Smooth muscle cell (in vitro differentiated cells): Measurements from ENCODE around the gene APOBEC2. TPM values are rescaled to one million over a fixed set of nuclear protein-coding genes. Genes with fewer than 3 reads are reported as not detected.

Source experiments
- DNase-seq: peaks from one replicate; lab custom pipeline; 2025; ENCODE audit not compliant: unreplicated experiment; lab: John Stamatoyannopoulos, UW
- H2AFZ ChIP-seq: fragments of 200-600 bp; sonication (generic); 2 replicates; pipeline ENCODE4 v1.6.0; 2016; ENCODE audit warnings: antibody characterized with exemption, low read depth, mild to moderate bottlenecking
- H3F3A ChIP-seq: fragments of 200-600 bp; sonication (generic); 2 replicates; pipeline ENCODE4 v1.6.0; 2017; ENCODE audit warnings: antibody characterized with exemption, low read depth
- H3K27ac ChIP-seq: fragments of 200-600 bp; sonication (generic); 2 replicates; pipeline ENCODE4 v1.5.1; 2016; ENCODE audit warnings: low read depth, mild to moderate bottlenecking
- H3K27me3 ChIP-seq: fragments of 200-600 bp; sonication (generic); 2 replicates; pipeline ENCODE4 v1.6.1; 2016; ENCODE audit warnings: low read depth, mild to moderate bottlenecking
- H3K36me3 ChIP-seq: fragments of 200-600 bp; sonication (generic); 2 replicates; pipeline ENCODE4 v1.5.1; 2016; ENCODE audit warnings: low read depth
- H3K4me1 ChIP-seq: fragments of 200-600 bp; sonication (generic); 2 replicates; pipeline ENCODE4 v1.5.1; 2016; ENCODE audit warnings: low read depth
- H3K4me2 ChIP-seq: fragments of 200-600 bp; sonication (generic); 2 replicates; pipeline ENCODE4 v1.6.0; 2016; ENCODE audit warnings: mild to moderate bottlenecking
- H3K4me3 ChIP-seq: fragments of 200-600 bp; sonication (generic); 2 replicates; pipeline ENCODE4 v1.5.1; 2016; ENCODE audit warnings: mild to moderate bottlenecking
- H3K79me2 ChIP-seq: fragments of 200-600 bp; sonication (generic); 2 replicates; pipeline ENCODE4 v1.6.0; 2016; ENCODE audit warnings: low read depth, mild to moderate bottlenecking
- H3K9ac ChIP-seq: fragments of 200-600 bp; sonication (generic); 2 replicates; pipeline ENCODE4 v1.6.0; 2016; ENCODE audit warnings: low read depth
- H3K9me3 ChIP-seq: fragments of 200-600 bp; sonication (generic); replicated peaks from 2 replicates; pipeline ENCODE4 v1.5.1; 2016; ENCODE audit warnings: low read depth
- H4K20me1 ChIP-seq: fragments of 200-600 bp; sonication (generic); 2 replicates; pipeline ENCODE4 v1.6.0; 2016; ENCODE audit warnings: low read depth
- WGBS: methylation state at CpG from one replicate; pipeline ENCODE4 v1.1.7; 2016; ENCODE audit warnings: low lambda C conversion rate; 5-methylcytosine and 5-hydroxymethylcytosine counted together
- polyA plus RNA-seq: library from polyadenylated mRNA; unstranded; fragments of >200 nt; fragmentation: Nextera tagmentation; extraction: Ambion mirVana; gene quantifications from 2 replicates; pipeline ENCODE4 v1.2.1, GENCODE V29; 2016
- total RNA-seq: library from RNA; depleted of rRNA; stranded (reverse); fragments of >200 nt; gene quantifications from 2 replicates; pipeline ENCODE4 v1.2.3, GENCODE V29; 2014
- TF ChIP-seq, protein P1 (sequence below): fragments of 200-600 bp; sonication (generic); IDR thresholded peaks from 2 replicates; pipeline ENCODE4 v1.5.1; 2017; ENCODE audit warnings: borderline replicate concordance, mild to moderate bottlenecking, antibody characterized with exemption; ENCODE audit not compliant: insufficient read depth, poor library complexity, severe bottlenecking

APOBEC2 gene
- total and polyA plus RNA-seq, 2 experiments from 2014 or later = 1.2 TPM; not detected in 1

DNA sequence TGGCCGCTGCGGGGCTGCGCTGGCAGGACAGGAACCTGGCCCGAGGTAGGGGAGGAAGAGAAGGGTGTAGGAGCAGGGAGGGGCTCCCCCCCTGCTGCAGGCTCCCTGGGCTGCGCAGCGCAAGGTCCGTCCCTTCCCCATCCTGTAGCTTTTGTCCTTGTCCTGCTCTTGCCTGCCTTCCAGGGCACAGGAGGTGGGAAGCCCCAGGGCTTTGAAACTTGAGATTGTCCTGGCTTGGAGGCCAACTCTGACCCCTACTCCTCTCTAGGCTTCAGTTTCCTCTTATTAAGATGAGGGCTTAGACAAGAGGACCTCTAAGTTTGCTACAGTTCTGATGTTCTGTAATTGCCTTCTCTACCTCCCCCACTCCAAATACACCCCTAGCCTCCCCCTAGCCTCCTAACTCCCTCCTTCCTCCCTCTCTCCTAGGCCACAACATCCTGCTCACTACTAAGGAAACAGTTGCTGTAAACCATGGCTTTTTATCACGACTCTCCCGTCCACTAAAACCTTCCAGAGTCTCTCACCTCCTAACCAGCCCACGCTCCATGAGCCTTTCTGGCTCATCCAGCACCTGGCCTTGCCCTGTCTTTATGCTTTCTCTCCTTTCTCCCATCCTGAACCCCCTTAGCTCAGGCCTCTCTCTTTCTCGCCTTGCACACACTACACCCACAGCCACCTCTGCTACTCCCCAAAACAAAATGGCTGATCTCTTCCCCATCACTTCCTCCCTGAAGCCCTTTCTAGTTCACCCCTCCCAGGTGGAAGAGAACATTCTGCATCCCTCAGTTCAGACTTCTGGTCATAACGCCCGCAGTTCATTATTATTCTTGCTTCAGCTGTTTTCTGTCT lies 24.2 kb upstream of the APOBEC2 start:
- peak overlapping the region; percentile 87 for H3K4me2 ChIP-seq
- peak overlapping the region; percentile 88 for H2AFZ ChIP-seq
- no peaks in the 10 kb centered on the region for H3F3A ChIP-seq
- no peaks in the 10 kb centered on the region for H3K79me2 ChIP-seq
- TF ChIP-seq, protein P1, sequence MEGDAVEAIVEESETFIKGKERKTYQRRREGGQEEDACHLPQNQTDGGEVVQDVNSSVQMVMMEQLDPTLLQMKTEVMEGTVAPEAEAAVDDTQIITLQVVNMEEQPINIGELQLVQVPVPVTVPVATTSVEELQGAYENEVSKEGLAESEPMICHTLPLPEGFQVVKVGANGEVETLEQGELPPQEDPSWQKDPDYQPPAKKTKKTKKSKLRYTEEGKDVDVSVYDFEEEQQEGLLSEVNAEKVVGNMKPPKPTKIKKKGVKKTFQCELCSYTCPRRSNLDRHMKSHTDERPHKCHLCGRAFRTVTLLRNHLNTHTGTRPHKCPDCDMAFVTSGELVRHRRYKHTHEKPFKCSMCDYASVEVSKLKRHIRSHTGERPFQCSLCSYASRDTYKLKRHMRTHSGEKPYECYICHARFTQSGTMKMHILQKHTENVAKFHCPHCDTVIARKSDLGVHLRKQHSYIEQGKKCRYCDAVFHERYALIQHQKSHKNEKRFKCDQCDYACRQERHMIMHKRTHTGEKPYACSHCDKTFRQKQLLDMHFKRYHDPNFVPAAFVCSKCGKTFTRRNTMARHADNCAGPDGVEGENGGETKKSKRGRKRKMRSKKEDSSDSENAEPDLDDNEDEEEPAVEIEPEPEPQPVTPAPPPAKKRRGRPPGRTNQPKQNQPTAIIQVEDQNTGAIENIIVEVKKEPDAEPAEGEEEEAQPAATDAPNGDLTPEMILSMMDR = no peak
- no peak overlapping the region for H3K9ac ChIP-seq
- no peaks in the 10 kb centered on the region for H3K36me3 ChIP-seq
- H3K27me3 ChIP-seq = no peaks in the 10 kb centered on the region
- WGBS = 37% methylated on average over 13 of the region's 13 CpGs
- DNase-seq = no peak
- peak overlapping the region; percentile 50 for H3K4me3 ChIP-seq
- H4K20me1 ChIP-seq = no peaks in the 10 kb centered on the region
- H3K9me3 ChIP-seq = no peaks in the 10 kb centered on the region
- H3K27ac ChIP-seq = no peak overlapping the region
- H3K4me1 ChIP-seq = peaks cover 19% of the 10 kb centered on the region

DNA sequence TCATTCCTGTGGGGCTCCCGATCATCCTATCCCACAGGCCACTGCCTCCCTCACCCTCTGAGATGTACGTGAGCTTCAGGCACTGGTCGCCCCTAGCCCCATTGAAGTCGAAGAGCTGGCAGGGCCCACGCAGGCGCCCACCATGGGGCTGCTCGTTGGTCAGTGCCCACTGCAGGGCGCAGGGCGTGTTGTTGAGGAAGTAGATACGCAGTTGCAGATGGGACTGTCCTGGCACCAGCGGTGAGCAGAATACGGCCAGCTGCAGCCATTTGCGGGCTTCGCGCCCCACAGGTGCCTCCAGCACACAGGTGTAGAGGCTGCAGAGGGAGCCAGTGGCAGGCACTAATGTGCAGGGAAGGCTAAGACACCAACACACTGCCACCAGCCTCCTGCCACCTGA lies 20.2 kb upstream of the APOBEC2 start:
- WGBS = 95% methylated on average over 15 of the region's 15 CpGs
- Histone ChIP-seq H3K4me2 (no peak overlapping the region), H3F3A (no peaks in the 10 kb centered on the region), H3K4me3 (no peak overlapping the region), H3K9me3 (no peaks in the 10 kb centered on the region), H3K4me1 (peaks cover 7% of the 10 kb centered on the region), H2AFZ (no peak overlapping the region), H3K9ac (no peak overlapping the region), H3K79me2 (no peaks in the 10 kb centered on the region), H4K20me1 (no peaks in the 10 kb centered on the region), H3K36me3 (no peaks in the 10 kb centered on the region), H3K27ac (no peak overlapping the region), H3K27me3 (no peaks in the 10 kb centered on the region)
- no peak for DNase-seq
- TF ChIP-seq, protein P1 = no peak

DNA sequence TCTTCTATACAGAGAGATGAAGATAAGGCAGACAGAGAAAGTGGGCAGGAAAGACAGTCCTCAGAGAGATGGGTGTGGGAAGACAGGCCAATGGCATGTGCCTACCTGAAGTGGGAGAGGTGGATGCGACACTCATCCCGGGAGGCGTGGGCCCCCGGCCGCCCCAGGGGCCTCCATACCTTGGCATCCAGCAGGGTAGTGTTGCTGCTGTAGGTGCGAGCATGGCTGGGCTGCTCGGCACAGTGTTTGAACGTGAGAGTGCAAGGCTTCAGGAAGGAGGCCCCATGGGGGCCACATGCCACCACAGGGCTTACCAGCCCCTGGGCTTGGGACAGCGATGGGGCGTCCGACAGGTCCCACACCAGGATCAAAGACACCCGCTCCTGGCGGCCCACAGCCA lies 19.2 kb upstream of the APOBEC2 start:
- no peak overlapping the region for H3K4me2 ChIP-seq
- no peak overlapping the region for H2AFZ ChIP-seq
- peaks cover 2% of the 10 kb centered on the region for H3K4me1 ChIP-seq
- H3K36me3 ChIP-seq = no peaks in the 10 kb centered on the region
- 94% methylated on average over 13 of the region's 13 CpGs for WGBS
- no peak for DNase-seq
- TF ChIP-seq, protein P1 = no peak
- no peaks in the 10 kb centered on the region for H3F3A ChIP-seq
- no peaks in the 10 kb centered on the region for H3K9me3 ChIP-seq
- no peak overlapping the region for H3K9ac ChIP-seq
- no peaks in the 10 kb centered on the region for H3K27me3 ChIP-seq
- no peaks in the 10 kb centered on the region for H4K20me1 ChIP-seq
- no peak overlapping the region for H3K4me3 ChIP-seq
- H3K79me2 ChIP-seq = no peaks in the 10 kb centered on the region
- H3K27ac ChIP-seq = no peak overlapping the region

DNA sequence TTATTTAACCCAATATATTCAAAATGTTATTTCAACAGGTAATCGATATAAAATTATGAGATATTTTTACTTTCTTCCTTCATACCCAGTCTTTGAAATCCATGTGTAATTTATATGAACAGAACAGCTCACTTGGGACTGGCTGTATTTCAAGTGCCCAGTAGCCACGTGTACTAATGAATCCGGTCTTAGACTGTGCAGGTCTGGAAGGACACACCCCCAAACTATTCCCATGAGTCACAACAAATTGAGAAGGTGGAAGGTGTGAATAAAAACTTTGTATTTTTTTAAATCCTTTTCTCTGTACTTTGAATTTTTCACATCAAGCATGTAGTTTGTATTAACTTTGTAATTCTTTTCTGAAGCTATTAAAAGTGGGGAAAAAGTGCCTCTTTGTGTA lies 16.8 kb upstream of the APOBEC2 start:
- H4K20me1 ChIP-seq = no peaks in the 10 kb centered on the region
- no peak overlapping the region for H3K4me3 ChIP-seq
- no peak overlapping the region for H3K4me2 ChIP-seq
- H3K27me3 ChIP-seq = no peaks in the 10 kb centered on the region
- no peak for DNase-seq
- H3K79me2 ChIP-seq = no peaks in the 10 kb centered on the region
- H3K4me1 ChIP-seq = no peaks in the 10 kb centered on the region
- no peak overlapping the region for H3K9ac ChIP-seq
- H3K9me3 ChIP-seq = no peaks in the 10 kb centered on the region
- TF ChIP-seq, protein P1 = no peak
- 76% methylated on average over 3 of the region's 3 CpGs for WGBS
- no peaks in the 10 kb centered on the region for H3F3A ChIP-seq
- H3K27ac ChIP-seq = peak overlapping the region; percentile 4
- H2AFZ ChIP-seq = no peak overlapping the region
- no peaks in the 10 kb centered on the region for H3K36me3 ChIP-seq
